Measurements from ENCODE around the gene CAGE1. TPM values are rescaled to one million over a fixed set of nuclear protein-coding genes. Genes with fewer than 3 reads are reported as not detected.

CAGE1 gene
- not detected for polyA plus RNA-seq (2013, experiment 1 of 2; ENCODE audit: insufficient read length)
- polyA plus RNA-seq (2013, experiment 2 of 2; ENCODE audit: insufficient read length): 0.05 TPM

DNA sequence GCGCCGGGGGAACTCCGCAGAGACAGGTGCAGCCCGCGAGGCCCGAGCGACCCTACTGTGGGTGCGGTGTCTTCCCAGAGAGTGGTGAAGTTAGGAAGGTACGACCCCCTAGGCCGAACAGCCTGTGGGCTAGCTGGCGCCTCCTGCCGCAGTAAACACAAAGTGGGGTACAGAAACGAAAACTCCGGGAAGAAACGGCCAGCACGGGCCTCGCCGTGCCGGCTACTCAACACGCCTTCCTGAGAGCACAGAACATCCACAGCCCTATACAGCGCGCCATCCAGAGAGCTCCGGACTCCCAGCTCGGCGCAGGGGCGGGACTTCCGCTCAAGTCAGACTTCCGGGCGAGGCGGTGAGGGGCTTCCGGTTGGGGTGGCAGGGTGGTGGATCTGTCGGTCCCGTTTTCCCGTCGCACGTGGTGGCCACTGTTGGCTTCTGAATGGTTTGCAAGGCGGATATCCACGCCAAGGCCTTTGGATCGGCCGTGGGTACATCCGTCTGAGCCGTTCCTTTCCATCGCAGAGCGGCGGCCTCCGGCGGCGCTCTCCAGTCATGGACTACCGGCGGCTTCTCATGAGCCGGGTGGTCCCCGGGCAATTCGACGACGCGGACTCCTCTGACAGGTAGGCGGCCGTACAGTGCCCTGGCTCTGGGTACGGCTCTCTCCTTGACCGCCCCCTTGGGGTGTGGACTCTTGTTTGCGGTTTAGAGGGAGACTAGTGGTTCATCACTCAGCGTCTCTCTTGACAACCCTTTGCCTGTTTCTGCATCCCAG is at the start of gene CAGE1, which contains the start of gene RIOK1:
CAGE1 (minus strand) TSS at position 292 of the 775 bp plus-strand sequence. CDS start 2,569 bp downstream, outside the sequence.
RIOK1 (plus strand) TSS at position 358 of the 775 bp plus-strand sequence; CDS start at position 553, 195 bp downstream.
- peak; percentile 93 for DNase-seq

DNA sequence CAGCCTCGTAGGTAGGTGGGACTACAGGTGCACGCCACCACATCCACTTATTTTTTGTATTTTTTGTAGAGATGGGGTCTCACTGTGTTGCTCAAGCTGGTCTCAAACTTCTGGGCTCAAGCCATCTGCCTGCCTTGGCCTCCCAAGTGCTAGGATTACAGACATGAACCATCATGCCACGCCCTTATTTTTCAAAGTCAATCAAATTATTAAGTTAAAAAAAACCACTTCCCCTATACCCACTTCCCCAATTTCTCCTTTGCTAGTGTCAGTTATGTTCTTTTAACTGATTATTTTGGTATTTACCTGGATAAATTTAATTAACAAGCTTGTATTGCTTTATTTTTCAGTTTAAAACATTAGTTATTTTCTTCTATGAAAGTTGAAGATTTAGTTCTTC is 49.7 kb upstream of the CAGE1 start:
- no peak for DNase-seq

DNA sequence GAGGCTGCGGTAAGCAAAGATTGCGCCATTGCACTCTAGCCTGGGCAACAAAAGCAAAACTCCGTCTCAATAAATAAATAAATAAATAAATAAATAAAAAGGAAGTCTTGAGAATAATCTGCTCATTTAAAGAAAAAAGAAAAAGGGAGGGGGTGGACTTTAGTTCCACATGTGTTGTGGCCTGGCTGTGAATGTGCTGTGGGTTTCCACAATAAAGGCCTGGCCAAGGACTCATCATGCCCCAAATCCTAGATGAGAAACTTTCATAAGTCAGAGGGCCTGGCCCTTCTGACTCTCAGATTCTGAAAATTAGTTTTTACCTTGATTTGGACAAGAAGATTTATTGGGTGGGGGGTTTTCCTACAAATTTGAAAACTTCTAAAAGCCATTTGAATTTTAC is 48.5 kb upstream of the CAGE1 start:
- no peak for DNase-seq

DNA sequence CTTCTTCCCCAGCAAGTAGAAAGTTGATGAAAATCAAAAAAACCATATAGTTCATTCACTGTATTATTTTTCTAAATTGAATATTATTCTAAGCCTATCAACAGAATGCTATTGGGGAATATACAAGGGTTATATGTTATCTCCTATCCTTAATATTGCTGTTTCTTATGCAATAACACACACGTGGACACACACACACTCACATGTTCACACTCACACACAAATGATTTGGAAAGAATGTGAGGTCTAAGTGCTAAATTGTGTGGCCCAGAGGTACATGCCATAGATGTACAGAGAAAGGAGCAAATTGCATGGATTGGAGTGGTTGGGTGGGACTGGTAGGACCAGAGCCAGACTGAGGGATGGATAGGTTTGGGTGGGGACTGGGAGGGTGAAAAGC is 45.1 kb upstream of the CAGE1 start:
- no peak for DNase-seq

DNA sequence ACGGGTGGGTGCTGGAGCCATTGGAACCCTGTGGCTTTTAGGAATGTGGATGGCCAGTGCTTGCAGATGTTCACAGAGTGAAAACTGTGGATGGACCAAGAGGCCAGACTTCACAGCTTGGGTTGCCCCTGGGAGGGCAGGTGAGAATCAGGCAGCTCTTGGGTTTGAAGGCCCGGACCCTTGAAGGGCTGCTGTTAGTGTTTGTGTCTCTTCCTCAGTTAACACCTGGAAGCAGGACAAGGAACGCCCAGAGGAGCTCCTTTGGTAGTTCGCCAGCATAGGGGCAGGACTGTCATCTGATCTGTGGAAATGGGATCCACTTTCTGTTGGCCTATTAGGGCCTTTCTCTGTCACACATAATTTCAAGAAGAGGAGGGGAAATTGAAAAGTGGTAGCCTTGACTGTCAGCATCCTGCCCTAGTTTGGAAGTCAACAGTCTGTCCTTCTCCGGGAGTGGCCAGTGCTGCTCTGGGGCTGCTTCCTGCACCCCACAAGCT is 43.6 kb upstream of the CAGE1 start:
- DNase-seq: no peak

DNA sequence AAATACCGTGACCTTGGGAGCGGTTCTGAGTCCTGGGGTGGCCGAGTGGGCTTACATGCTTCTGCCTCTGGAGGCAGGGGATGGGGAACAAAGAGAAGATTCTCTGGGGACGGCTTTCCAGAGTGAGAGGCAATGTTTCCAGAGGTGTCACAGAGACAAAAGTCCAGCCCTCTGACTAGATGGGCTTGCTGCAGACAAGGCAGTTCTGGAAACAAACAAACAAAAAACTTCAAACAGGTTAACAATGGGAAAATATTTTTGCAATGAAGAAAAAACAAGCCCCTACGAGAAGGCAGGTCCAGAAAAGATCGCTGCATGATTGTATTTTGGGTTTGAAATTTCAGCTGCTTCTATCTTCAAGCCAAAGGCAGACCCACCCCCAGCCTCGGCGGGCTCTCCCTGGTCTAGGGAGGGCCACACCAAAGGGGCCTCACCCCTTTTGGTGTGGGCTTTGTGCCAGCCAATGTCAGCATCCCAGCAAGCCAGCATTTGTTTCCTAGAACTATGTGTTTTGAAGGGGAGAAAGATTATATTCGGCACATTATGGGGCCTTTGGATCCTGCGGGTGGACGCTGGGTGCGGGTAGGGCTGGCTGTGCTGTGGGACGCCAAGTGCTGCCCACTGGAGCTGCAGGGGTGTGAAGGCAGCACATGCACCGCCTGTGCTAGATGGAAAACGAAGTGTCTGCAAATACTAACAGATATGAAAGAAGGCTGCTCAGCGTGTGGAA is 43.0 kb upstream of the CAGE1 start:
- DNase-seq: no peak

DNA sequence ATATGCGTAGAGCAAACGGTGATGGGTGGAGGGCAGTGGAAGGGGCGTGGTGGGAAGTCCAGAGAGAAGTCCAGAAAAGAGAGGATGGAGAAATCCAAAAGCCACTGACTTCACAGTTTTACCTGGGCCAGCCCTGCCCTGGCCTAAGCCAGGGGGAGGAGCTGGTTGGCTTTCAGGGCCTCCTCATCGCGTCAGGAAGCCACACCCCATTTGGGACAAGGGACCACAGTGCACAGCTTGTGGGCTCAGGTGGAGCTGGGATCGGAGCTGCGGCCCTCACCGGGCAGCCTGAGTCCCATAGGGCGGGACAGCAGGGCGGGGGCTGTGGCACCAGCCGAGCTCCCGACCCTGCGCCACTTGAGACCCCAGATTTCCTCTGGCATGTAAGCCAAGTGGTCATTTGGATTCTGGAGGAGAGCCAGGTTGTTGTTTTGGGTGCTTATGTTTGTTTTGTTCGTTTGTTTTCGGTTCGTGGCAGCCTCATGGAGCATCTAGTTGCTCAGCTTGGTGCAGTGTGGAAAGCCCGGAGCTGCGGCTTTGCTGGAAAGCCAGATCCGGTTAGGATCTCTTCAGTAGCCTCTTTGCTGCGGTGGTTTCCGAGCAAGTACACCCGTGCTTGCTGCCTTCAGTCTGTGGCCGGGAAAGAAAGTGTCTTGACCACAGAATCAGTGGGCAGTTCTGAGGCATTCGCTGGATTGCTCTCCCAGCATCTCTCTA is 42.3 kb upstream of the CAGE1 start:
- no peak for DNase-seq

DNA sequence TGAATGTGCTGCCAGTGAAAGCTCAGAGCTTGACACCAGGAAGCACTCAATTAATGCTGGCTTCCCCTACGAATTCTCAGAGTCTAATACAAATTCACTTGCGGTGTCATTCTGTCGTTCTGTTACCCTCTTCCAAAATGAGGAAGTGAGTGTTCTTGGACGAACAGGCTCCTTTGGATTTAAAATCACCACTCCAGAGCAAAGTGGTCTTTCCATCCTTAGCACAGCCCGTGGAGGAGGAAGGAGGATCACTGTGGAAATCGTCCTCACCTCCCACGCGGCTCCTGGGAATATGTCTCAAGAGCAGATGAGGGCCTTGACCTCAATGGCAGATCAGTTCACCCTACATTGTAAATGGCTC is 41.8 kb upstream of the CAGE1 start:
- no peak for DNase-seq

DNA sequence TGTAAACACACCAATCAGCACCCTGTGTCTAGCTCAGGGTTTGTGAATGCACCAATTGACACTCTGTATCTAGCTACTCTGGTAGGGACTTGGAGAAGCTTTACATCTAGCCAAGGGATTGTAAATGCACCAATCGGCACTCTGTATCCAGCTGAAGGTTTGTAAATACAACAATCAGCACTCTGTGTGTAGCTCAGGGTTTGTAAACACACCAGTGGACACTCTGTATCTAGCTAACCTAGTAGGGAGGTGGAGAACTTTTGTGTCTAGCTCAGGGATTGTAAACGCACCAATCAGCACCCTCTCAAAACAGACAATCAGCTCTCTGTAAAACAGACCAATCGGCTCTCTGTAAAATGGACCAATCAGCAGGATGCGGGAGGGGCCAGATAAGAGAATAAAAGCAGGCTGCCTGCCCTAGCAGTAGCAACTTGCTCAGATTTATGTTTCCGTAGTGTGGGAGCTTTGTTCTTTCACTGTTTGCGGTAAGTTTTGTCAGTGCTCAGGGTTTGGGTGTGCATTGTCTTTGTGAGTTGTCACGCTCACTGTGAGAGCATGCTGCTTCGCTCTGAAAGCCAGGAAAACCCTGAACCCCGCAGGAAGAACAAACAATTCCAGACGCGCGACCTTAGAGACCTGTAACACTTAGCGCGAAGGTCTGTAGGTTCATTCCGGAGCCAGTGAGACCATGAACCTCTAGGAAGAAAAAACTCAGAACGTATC is 37.1 kb upstream of the CAGE1 start:
- DNase-seq: no peak

DNA sequence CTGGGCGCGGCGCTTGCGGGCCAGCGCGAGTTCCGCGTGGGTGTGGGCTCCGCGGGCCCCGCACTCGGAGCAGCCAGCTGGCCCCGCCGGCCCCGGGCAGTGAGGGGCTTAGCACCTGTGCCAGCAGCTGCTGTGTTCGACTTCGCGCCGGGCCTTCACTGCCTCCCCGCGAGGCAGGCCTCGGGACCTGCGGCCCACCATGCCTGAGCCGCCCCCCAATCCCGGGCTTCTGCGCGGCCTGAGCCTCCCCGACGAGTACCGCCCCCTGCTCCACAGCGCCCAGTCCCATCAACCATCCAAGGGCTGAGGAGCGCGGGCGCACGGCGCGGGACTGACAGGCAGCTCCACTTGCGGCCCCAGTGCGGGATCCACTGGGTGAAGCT is 36.3 kb upstream of the CAGE1 start:
- DNase-seq: no peak

DNA sequence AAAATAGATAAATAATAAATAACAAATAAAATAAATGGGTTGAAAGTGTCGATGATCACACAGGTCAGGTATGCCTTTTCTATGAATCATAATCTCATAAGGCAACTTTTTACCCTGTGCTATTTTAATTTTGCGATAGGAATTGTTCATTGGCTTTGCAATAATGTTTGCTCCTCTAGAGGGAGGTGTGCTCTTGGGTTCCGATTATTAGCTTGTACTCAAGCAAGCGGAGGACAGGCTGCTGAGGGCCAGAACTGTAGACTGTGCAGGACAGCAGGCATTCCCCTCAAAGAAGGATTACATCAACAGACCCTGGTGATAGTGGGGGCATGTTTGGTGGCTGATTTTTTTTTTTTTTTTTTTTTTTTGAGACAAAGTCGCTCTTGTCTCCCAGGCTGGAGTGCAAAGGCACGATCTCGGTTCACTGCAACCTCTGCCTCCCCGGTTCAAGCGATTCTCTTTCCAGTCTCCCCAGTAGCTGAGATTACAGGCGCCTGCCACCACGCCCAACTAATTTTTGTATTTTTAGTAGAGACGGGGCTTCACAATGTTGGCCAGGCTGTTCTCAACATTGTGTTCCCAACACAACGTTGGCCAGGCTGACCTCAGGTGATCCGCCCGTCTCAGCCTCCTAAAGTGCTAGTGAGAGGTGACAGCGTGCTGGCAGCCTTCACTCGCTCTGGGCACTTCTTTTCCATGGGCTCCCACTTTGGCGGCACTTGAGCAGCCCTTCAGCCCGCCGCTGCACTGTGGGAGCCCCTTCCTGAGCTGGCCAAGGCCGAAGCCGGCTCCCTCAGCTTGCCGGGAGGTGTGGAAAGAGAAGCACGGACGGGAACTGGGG is 35.6 kb upstream of the CAGE1 start:
- peak; percentile 48 for DNase-seq

DNA sequence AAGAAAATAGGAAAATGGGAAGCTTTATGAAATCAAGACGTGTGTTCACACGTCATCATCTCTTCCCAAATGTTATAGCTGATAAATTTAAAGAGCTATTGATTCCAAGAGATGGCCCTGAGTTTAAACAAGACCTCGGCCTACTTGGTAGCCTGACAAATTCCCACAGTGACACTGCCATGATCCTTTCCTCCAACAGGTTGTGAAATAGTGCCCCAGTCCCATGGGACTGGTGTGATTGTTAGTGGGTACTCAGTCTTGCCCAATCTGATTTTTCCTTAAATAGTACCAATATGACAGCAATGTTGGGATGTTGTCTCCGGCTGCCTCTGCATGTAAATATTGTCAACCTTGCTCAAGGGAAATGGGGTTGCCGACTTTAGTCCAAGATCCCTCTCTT is 34.5 kb upstream of the CAGE1 start:
- DNase-seq: no peak

DNA sequence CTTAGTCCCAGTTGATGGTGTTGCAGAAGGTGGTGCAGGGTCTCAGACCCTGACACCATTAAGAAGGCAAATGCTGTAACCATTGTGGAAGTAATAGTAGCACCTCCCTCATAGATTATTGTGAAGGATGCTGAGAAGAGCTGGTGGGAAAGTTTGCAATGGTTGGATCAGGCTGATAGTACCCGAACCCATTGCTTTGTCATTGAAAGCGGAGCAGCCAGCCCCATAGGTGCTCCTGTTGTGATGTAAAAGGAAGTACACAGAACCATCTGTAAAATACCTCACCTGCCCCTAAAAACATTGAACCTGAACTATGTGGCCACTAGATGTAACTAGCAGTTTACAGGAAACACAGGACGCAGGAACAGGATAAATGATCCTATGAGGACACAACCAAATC is 31.5 kb upstream of the CAGE1 start:
- no peak for DNase-seq

DNA sequence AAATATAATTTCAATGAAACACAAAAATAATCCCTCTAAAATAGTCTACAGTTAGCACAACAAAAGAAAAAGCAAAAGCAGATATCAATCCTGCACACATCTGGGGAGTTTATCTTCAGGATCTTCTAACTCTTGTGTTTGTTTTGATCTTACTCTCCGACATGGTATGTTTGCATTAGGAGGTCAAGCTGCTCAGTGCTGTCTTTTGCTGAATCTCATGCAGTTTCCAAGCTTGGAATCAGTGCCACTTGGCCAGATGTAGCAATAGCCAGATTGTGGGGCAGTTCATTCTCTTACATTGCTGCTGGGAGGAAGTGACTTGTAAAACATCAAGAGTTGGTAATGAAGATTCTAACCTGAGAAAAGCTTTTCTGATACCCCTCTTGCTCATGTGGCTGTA is 29.5 kb upstream of the CAGE1 start:
- DNase-seq: no peak

DNA sequence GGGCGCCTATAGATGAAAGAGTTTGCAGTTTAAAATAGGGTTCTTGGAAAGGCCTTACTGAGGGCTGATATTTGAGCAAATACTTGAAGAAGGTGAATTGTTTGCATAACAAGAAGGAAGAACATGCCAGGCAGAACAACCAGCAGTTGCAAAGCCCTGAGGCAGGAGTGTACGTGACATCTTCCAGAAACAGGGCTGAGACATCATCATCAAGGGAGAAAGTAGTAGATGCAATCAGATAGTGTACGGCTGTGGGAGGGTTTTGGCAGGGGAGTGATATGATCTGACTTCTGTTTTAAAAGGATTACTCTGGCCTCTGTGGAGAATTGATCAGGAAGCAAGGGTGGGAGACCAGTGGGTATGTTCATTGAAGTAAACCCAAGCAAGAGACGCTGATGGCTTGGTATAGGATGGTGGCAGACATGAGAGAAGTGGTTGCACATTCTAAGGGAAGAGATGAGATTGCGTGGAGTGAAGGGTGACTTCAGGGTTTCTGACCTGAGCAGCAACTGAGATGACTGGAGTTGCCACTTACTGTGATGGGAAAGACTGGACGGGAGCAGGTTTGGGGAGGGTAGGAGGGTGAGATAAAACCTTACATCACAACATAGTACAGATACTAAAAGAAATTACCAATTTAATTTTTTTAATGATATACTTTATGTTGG is 28.8 kb upstream of the CAGE1 start:
- DNase-seq: no peak

DNA sequence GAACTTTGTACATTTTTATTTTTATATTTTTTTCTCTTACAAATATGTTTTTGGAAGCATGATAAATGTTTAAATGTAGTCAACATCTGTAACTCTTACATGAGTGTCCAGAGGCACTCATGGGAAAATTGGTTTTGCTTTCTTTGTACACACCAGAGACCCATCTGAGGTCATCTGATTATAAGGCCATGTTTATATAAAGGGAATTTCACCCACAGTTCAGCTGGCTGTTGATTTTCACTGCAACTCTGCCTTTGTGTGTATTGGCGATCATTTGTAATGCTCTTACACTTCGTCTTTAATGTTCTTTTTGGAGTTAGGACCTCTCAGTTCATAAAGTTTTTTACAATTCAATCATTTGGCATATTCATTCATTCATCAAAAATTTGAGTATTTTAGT is 28.1 kb upstream of the CAGE1 start:
- DNase-seq: no peak

DNA sequence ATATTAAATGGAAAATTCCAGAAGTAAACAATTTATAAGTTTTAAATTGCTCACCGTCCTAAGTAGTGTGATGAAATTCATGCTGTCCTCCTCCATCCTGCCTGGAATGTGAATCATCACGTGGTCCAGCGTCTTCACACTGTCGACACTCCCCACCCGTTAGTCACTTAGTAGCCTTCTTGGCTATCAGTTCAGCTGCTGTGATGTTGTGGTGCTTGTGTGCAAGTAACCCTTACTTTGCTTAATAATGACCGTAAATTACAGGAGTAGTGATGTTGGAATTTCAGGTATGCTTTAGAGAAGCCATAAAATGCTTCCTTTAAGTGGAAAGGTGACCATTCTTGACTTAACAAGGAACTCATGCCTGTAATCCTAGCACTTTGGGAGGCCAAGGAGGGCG is 25.3 kb upstream of the CAGE1 start:
- peak; percentile 78 for DNase-seq

DNA sequence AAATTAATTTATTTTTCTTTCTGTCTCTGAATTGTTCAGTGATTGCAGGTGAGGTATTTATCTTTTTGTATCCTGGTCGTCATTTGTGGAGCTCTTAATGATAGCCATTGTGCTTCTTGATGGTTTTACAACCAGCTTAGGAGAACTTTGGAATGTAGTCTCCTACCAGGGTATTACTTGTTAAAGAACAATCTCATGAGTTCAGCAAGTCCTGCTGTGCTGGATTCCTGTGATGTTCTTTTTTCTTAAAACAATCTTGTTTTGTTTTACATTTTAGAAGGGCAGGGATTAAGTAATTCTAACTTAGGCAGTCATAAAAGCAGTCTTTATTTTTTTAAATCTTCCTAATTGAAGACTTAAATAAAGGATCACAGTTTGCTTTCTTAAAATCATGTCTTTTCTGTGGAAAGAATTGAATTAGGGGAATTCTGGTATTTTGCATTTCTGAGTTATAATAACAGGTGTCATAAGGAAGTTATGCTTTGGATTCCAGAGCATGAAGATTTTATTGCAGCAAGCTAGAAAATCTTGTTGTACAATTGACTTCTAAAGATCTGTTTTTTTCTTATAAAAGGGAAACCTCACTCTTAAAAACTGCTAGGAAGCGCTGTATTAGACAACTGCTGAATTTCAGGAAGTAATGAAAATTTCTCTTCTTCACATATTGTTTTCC is 23.7 kb upstream of the CAGE1 start:
- no peak for DNase-seq

DNA sequence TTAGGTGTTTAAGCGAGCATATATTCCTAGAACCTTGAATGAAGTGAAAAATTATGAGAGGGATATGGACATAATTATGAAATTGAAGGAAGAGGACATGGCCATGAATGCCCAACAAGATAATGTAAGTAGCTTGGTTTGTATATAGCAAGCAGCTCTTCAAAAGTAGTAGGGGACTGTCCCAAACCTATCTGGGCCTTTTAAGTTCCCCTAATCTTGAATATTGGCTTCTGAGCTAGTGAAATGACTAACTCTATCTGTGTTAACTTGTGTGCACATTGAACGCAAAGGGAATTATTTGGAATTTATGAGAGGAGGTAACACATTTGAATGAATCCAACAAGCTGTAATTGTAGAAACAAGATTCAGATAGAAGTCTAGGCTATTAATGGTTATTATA is 21.8 kb upstream of the CAGE1 start:
- no peak for DNase-seq

DNA sequence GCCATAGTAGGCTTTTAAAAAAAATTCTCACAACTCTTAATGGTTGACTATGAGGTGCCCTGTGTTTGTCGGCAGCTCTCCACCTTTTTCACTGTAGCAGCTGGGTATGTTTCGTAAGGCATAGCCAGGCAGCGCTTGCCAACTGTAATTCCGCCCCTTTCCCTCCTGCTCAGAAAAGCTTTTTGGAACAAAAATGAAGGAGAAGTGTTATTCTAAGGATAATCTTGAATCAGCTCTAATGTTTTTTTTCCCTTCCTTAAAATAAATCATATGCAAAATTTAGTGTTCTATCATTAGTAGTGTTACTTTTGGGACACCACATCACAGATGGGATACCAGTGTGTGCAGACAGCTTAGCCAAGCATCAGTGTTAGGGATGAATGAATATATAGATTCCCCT is 21.3 kb upstream of the CAGE1 start:
- no peak for DNase-seq
